K562 (cell line): ENCODE data around the gene DIPK1A. TPM values are rescaled to one million over a fixed set of nuclear protein-coding genes. Genes with fewer than 3 reads are reported as not detected.
A peak's percentile ranks its signal among the peaks of the same experiment; 100 is the strongest.

ENCODE experiments used
- ATAC-seq: fragments of 200-7000 bp; cut with Tn5 transposase; 3 replicates; pipeline ENCODE4 v1.9.1; 2020; ENCODE audit warnings: moderate library complexity
- BruUV-seq: library from RNA; stranded (reverse); fragments of 400-500 nt; replicated peaks from 2 replicates; lab custom pipeline; 2021; lab: Mats Ljungman, UMichigan
- CTCF ChIA-PET: fragments of 300-600 bp; formaldehyde crosslinking; extraction: SDS; loops from one replicate; lab custom pipeline; 2021; ENCODE audit warnings: low intra/inter-chr PET ratio; lab: Yijun Ruan, JAX
- POLR2A ChIA-PET: fragments of 300-600, 350-650 bp; sonication (Branson Sonifier 250); formaldehyde crosslinking; extraction: SDS; loops from one replicate; lab custom pipeline; 2021; ENCODE audit warnings: antibody characterized with exemption, inconsistent platforms; lab: Yijun Ruan, JAX
- DNase-seq, 4 experiments: peaks; one replicate each; pipeline versions ENCODE4 v3.0.0 to v3.0.0-alpha.2; 2011 to 2018; ENCODE audit warnings: low spot score in 3 of 4, mixed read lengths in 3 of 4; ENCODE audit errors: extremely low read depth in 1 of 4
- FAIRE-seq: peaks from 2 replicates; lab custom pipeline; 2011; peaks lifted over from hg19 to GRCh38; lab: Jason Lieb, UNC
- H2AFZ ChIP-seq: 2 replicates; pipeline ENCODE4 v1.6.0; 2011; ENCODE audit warnings: low read depth, low read length, control low read depth, inconsistent platforms
- H3K27ac ChIP-seq: fragments of 200-600 bp; 3 replicates; pipeline ENCODE4 v1.8.0; 2011; ENCODE audit warnings: low read depth, mild to moderate bottlenecking, control low read depth, inconsistent platforms, low read length, moderate library complexity, mixed read lengths; ENCODE audit errors: extremely low read depth
- H3K27me3 ChIP-seq, 2 experiments: fragments of 300-600 bp in 1 of 2; 2 replicates in 1 of 2; 3 replicates in 1 of 2; pipeline versions ENCODE4 v1.6.0 to v1.8.0; 2011; ENCODE audit warnings: inconsistent platforms in 2 of 2, low read length in 2 of 2, mild to moderate bottlenecking in 1 of 2, mixed read lengths in 1 of 2, moderate library complexity in 1 of 2; ENCODE audit not compliant: control insufficient read depth in 2 of 2, insufficient read depth in 2 of 2
- H3K36me3 ChIP-seq: fragments of 300-600 bp; 3 replicates; pipeline ENCODE4 v1.8.0; 2011; ENCODE audit warnings: mild to moderate bottlenecking, low read length, inconsistent platforms; ENCODE audit not compliant: control insufficient read depth, insufficient read depth
- H3K4me1 ChIP-seq, 2 experiments: fragments of 200-600 bp in 1 of 2; replicated peaks in 1 of 2; 2 replicates in 1 of 2; 3 replicates in 1 of 2; pipeline versions ENCODE4 v1.5.1 to v1.8.0; 2011; ENCODE audit warnings: inconsistent platforms in 2 of 2, low read length in 2 of 2, mild to moderate bottlenecking in 1 of 2, mixed read lengths in 1 of 2, moderate library complexity in 1 of 2; ENCODE audit not compliant: control insufficient read depth in 2 of 2, insufficient read depth in 2 of 2
- H3K4me2 ChIP-seq: 2 replicates; pipeline ENCODE4 v1.6.1; 2011; ENCODE audit warnings: low read length, control low read depth, inconsistent platforms, mixed read lengths; ENCODE audit not compliant: insufficient read depth
- H3K4me3 ChIP-seq: fragments of 200-600 bp; sonication (generic), shearing (Covaris generic); 2 replicates; pipeline ENCODE4 v1.5.1; 2016; ENCODE audit warnings: control low read depth, inconsistent platforms
- H3K79me2 ChIP-seq: fragments of 200-600 bp; 3 replicates; pipeline ENCODE4 v1.8.0; 2011; ENCODE audit warnings: low read length, inconsistent platforms; ENCODE audit not compliant: control insufficient read depth, insufficient read depth
- H3K9ac ChIP-seq, 2 experiments: 2 replicates each; pipeline versions ENCODE4 v1.6.0 to v1.6.1; 2011; ENCODE audit warnings: low read depth in 2 of 2, low read length in 2 of 2, control low read depth in 1 of 2, inconsistent platforms in 1 of 2, mild to moderate bottlenecking in 1 of 2, mixed read lengths in 1 of 2; ENCODE audit not compliant: insufficient read depth in 1 of 2
- H3K9me1 ChIP-seq: one replicate; pipeline ENCODE4 v1.6.0; 2011; ENCODE audit warnings: inconsistent platforms, mild to moderate bottlenecking, low read length, moderate library complexity; ENCODE audit not compliant: control insufficient read depth, insufficient read depth
- H3K9me3 ChIP-seq: replicated peaks from 2 replicates; pipeline ENCODE4 v1.5.1; 2011; ENCODE audit warnings: low read depth, low read length, inconsistent platforms; ENCODE audit not compliant: control insufficient read depth, insufficient read depth
- H4K20me1 ChIP-seq: replicated peaks from 2 replicates; pipeline ENCODE4 v1.6.1; 2011; ENCODE audit warnings: low read length, inconsistent platforms, mixed read lengths; ENCODE audit not compliant: control insufficient read depth, insufficient read depth
- CEBPG ChIP-seq, 3 experiments: fragments of 200-800 bp in 1 of 3; sonication (Bioruptor generic) in 1 of 3; sonication (generic) in 1 of 3; formaldehyde crosslinking in 1 of 3; IDR thresholded peaks in 2 of 3; conservative IDR thresholded peaks in 1 of 3; 2 replicates each; pipeline versions ENCODE4 v1.6.1 to v1.8.0; 2016 to 2022; ENCODE audit warnings: missing compliant biosample characterization in 2 of 3, missing genetic modification characterization in 2 of 3, mild to moderate bottlenecking in 1 of 3, missing genetic modification reagents in 1 of 3
- IFI16 ChIP-seq: fragments of 250-450 bp; sonication (Bioruptor Pico); IDR thresholded peaks from 2 replicates; pipeline ENCODE4 v2.1.2; 2022; ENCODE audit warnings: mild to moderate bottlenecking, inconsistent platforms
- RBM39 ChIP-seq: fragments of 200-400 bp; formaldehyde crosslinking; optimal IDR thresholded peaks from 2 replicates; pipeline ENCODE3; 2018; ENCODE audit warnings: low read depth, low read length
- SREBF1 ChIP-seq: fragments of 150-350 bp; IDR thresholded peaks from 2 replicates; pipeline ENCODE4 v1.6.1; 2014; ENCODE audit warnings: antibody characterized with exemption, low read depth, low read length, borderline replicate concordance
- TCF7 ChIP-seq: sonication (generic); IDR thresholded peaks from 2 replicates; pipeline ENCODE4 v1.6.1; 2016; ENCODE audit warnings: antibody characterized with exemption, borderline replicate concordance
- TOE1 ChIP-seq, 2 experiments: fragments of 450-650 bp in 1 of 2; sonication (generic) in 1 of 2; formaldehyde crosslinking in 1 of 2; IDR thresholded peaks; 2 replicates each; pipeline versions ENCODE4 v1.7.1 to v1.8.0; 2016 to 2022; ENCODE audit warnings: borderline replicate concordance in 2 of 2, mild to moderate bottlenecking in 2 of 2, antibody characterized with exemption in 1 of 2, inconsistent platforms in 1 of 2, low read depth in 1 of 2, missing genetic modification reagents in 1 of 2, moderate library complexity in 1 of 2
- WGBS: fragments of 100-300 bp; shearing (Covaris generic); methylation state at CpG from one replicate; pipeline ENCODE4 v1.1.6; 2016; ENCODE audit warnings: low coverage, mixed read lengths; ENCODE audit not compliant: insufficient coverage; ENCODE audit errors: missing lambda C conversion rate; 5-methylcytosine and 5-hydroxymethylcytosine counted together
- in situ Hi-C: fragments of 300-500 bp; cut with MboI; formaldehyde crosslinking; loops from 4 replicates; pipeline ENCODE4 v1.15.0; 2018; ENCODE audit warnings: inconsistent platforms, mixed read lengths
- intact Hi-C: fragments of 100-400 bp; cut with micrococcal nuclease; formaldehyde crosslinking; loops from 2 replicates; pipeline ENCODE4 v1.14.2; 2022
- polyA plus RNA-seq, 8 experiments: library from polyadenylated mRNA; depleted of rRNA in 4 of 8; stranded (reverse) in 5 of 8; unstranded in 3 of 8; fragments of >200 nt; fragmentation: Nextera tagmentation in 2 of 8; fragmentation: Illumina TruSeq in 1 of 8; extraction: Ambion mirVana in 2 of 8; extraction: Trizol in 1 of 8; gene quantifications; 2 replicates each; pipeline versions ENCODE4 v1.2.1 to v1.2.3, GENCODE V29; 2011 to 2014; ENCODE audit warnings: inconsistent platforms in 1 of 8, missing spikeins in 1 of 8
- total RNA-seq, 7 experiments: library from RNA; depleted of rRNA in 6 of 7; stranded (reverse); fragments of >200 nt in 6 of 7; fragmentation: Illumina TruSeq in 2 of 7; extraction: Trizol in 2 of 7; gene quantifications; 2 replicates each; pipeline versions ENCODE4 v1.2.1 to v1.2.3, GENCODE V29; 2011 to 2021; ENCODE audit warnings: low replicate concordance in 1 of 7
- TF ChIP-seq, protein P1 (sequence below): fragments of 450-650 bp; IDR thresholded peaks from 2 replicates; pipeline ENCODE4 v1.6.1; 2016; ENCODE audit warnings: mild to moderate bottlenecking
- TF ChIP-seq, protein P2 (sequence below): fragments of 450-650 bp; IDR thresholded peaks from 2 replicates; pipeline ENCODE4 v1.6.1; 2016; ENCODE audit warnings: borderline replicate concordance

Gene DIPK1A
- total and polyA plus RNA-seq, 9 of the 15 experiments (the other 6 are each of a cell fraction or from before 2014, with no cell fraction given), result 0.54 to 2.5 (median 1.3) TPM

DNA sequence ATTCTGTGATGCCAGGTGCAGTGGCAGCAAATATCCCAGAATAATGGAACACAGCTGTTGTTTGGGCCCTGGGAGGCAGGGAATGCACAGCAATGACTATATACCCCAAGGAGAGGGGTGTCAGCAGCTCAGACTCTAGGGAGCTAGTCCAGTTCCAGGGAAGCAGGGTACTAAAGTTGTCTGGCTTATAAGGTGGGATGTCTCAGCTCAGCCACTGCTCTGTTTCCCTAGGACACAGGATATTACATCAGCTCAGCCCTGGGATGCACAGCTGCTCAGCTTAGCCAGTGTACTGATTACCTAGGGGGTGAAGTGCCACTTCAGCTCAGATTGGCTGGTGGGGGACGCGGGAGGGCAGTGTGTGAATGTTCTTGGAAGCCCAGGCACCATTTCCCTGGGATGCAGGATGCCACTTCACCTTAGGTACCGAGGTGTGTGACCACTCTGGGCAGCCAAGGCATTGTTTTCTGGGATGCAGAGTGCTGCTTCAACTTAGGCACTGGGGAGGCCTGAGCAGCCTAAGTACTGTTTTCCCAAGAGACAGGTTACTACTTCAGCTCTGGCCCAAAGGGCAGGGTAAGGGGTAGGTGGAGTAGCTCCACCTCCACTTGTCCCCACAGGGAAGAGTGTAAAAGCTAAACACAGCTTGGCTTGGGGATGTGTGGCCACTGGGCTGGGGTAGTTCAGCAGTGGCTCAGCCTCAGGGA, 59.4 kb downstream of the DIPK1A start:
- 33% methylated on average over 3 of the region's 3 CpGs for WGBS
- no peaks in the 10 kb centered on the region for H3K9me1 ChIP-seq
- no peak overlapping the region for H3K9ac ChIP-seq
- no peak overlapping the region for H3K4me3 ChIP-seq
- H3K4me2 ChIP-seq, result no peak overlapping the region
- no peaks in the 10 kb centered on the region for H3K9me3 ChIP-seq
- DNase-seq (no peak), FAIRE-seq (no peak), ATAC-seq (peak; percentile 70)
- H3K4me1 ChIP-seq, result 0 out of 5 replicates have a peak, but pooled peaks cover 0 to 5% of the 10 kb centered on the region in 2 experiments
- H3K36me3 ChIP-seq, result no peaks in the 10 kb centered on the region
- no peak overlapping the region for H3K27ac ChIP-seq
- POLR2A ChIA-PET, result interaction anchor here (0.6 to 1.4 kb wide), 2 partner anchors 25 to 787 kb away, joined by 4 read pairs; no protein-coding TSS in a partner anchor
- in situ Hi-C loops, result no loop called here
- TF ChIP-seq, protein P1, sequence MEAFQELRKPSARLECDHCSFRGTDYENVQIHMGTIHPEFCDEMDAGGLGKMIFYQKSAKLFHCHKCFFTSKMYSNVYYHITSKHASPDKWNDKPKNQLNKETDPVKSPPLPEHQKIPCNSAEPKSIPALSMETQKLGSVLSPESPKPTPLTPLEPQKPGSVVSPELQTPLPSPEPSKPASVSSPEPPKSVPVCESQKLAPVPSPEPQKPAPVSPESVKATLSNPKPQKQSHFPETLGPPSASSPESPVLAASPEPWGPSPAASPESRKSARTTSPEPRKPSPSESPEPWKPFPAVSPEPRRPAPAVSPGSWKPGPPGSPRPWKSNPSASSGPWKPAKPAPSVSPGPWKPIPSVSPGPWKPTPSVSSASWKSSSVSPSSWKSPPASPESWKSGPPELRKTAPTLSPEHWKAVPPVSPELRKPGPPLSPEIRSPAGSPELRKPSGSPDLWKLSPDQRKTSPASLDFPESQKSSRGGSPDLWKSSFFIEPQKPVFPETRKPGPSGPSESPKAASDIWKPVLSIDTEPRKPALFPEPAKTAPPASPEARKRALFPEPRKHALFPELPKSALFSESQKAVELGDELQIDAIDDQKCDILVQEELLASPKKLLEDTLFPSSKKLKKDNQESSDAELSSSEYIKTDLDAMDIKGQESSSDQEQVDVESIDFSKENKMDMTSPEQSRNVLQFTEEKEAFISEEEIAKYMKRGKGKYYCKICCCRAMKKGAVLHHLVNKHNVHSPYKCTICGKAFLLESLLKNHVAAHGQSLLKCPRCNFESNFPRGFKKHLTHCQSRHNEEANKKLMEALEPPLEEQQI, result no peak
- TF ChIP-seq IFI16 (no peak), TOE1 (IDR thresholded peaks at IDR 0.05; ENCODE audit: borderline replicate concordance) (no peak), TOE1 (CRISPR knock-in tag; IDR thresholded peaks at IDR 0.05; ENCODE audit: borderline replicate concordance, low read depth) (no peak), RBM39 (no peak), CEBPG (CRISPR knock-in tag; IDR thresholded peaks at IDR 0.05) (peak; percentile 56; the same call in 1 of the 2 replicates), CEBPG (tag; conservative IDR thresholded peaks at IDR 0.05 in 1 of 2, IDR thresholded peaks at IDR 0.05 in 1 of 2) (no peak), SREBF1 (no peak), TCF7 (no peak)
- TF ChIP-seq, protein P2, sequence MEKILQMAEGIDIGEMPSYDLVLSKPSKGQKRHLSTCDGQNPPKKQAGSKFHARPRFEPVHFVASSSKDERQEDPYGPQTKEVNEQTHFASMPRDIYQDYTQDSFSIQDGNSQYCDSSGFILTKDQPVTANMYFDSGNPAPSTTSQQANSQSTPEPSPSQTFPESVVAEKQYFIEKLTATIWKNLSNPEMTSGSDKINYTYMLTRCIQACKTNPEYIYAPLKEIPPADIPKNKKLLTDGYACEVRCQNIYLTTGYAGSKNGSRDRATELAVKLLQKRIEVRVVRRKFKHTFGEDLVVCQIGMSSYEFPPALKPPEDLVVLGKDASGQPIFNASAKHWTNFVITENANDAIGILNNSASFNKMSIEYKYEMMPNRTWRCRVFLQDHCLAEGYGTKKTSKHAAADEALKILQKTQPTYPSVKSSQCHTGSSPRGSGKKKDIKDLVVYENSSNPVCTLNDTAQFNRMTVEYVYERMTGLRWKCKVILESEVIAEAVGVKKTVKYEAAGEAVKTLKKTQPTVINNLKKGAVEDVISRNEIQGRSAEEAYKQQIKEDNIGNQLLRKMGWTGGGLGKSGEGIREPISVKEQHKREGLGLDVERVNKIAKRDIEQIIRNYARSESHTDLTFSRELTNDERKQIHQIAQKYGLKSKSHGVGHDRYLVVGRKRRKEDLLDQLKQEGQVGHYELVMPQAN, result no peak
- H2AFZ ChIP-seq, result no peak overlapping the region
- BruUV-seq, result no TSS peak
- CTCF ChIA-PET, result no interaction called here
- H3K27me3 ChIP-seq, result no peaks in the 10 kb centered on the region
- intact Hi-C loops, result loop anchor here (1.0 to 5.0 kb wide), 2 partner anchors 50 to 92 kb away; no protein-coding TSS in a partner anchor
- H4K20me1 ChIP-seq, result no peaks in the 10 kb centered on the region
- no peaks in the 10 kb centered on the region for H3K79me2 ChIP-seq
